OCI-LY7 (cell line): ENCODE measurements around the gene FAM241A. TPM values are rescaled to one million over a fixed set of nuclear protein-coding genes. Genes with fewer than 3 reads are reported as not detected.

Experiments
- BruUV-seq: library from RNA; stranded (reverse); fragments of 400-500 nt; replicated peaks from 2 replicates; lab custom pipeline; 2021; lab: Mats Ljungman, UMichigan
- CTCF ChIA-PET: fragments of 300-600 bp; sonication (Branson Sonifier 250); formaldehyde crosslinking; loops from one replicate; lab custom pipeline; 2022; ENCODE audit warnings: antibody characterized with exemption; ENCODE audit not compliant: unreplicated experiment; lab: Charles Lee
- POLR2A ChIA-PET: fragments of 300-600 bp; sonication (Branson Sonifier 250); formaldehyde crosslinking; loops from one replicate; lab custom pipeline; 2022; ENCODE audit warnings: antibody characterized with exemption; lab: Charles Lee
- DNase-seq: peaks from one replicate; pipeline ENCODE4 v3.0.0-alpha.2; 2015; ENCODE audit warnings: low spot score
- H2AFZ ChIP-seq: fragments of 200-600 bp; sonication (generic), shearing (Covaris generic); 2 replicates; pipeline ENCODE4 v1.6.1; 2014; ENCODE audit warnings: mild to moderate bottlenecking, antibody characterized with exemption, low read length, moderate library complexity
- H3K27ac ChIP-seq: fragments of 200-600 bp; sonication (generic); 2 replicates; pipeline ENCODE4 v1.5.1; 2014; ENCODE audit warnings: mixed run types, low read depth, mild to moderate bottlenecking, moderate library complexity, low read length, inconsistent platforms; ENCODE audit not compliant: poor library complexity, severe bottlenecking
- H3K36me3 ChIP-seq: fragments of 200-600 bp; sonication (generic); 2 replicates; pipeline ENCODE4 v1.6.1; 2014; ENCODE audit warnings: mild to moderate bottlenecking, antibody characterized with exemption, low read length, moderate library complexity, mixed read lengths; ENCODE audit not compliant: insufficient read depth
- H3K4me1 ChIP-seq: fragments of 200-600 bp; sonication (generic); 2 replicates; pipeline ENCODE4 v1.5.1; 2014; ENCODE audit warnings: mild to moderate bottlenecking, low read length; ENCODE audit not compliant: insufficient read depth, poor library complexity, severe bottlenecking
- H3K4me2 ChIP-seq: fragments of 200-600 bp; sonication (generic); 2 replicates; pipeline ENCODE4 v1.6.1; 2014; ENCODE audit warnings: mild to moderate bottlenecking, low read length
- H3K4me3 ChIP-seq: fragments of 200-600 bp; sonication (generic); 2 replicates; pipeline ENCODE4 v1.5.1; 2014; ENCODE audit warnings: mild to moderate bottlenecking, low read depth, low read length; ENCODE audit not compliant: poor library complexity, severe bottlenecking
- H3K79me2 ChIP-seq: fragments of 200-600 bp; sonication (generic); 2 replicates; pipeline ENCODE4 v1.6.1; 2016; ENCODE audit warnings: low read depth, mild to moderate bottlenecking, low read length, moderate library complexity, mixed read lengths; ENCODE audit not compliant: insufficient read depth
- H3K9me2 ChIP-seq: fragments of 200-600 bp; sonication (generic); 2 replicates; pipeline ENCODE4 v1.6.1; 2016; ENCODE audit warnings: mild to moderate bottlenecking, low read length, mixed read lengths; ENCODE audit not compliant: insufficient read depth
- H3K9me3 ChIP-seq: fragments of 200-600 bp; sonication (generic); 2 replicates; pipeline ENCODE4 v1.6.1; 2014; ENCODE audit warnings: mild to moderate bottlenecking, mixed run types, low read length, mixed read lengths
- H4K20me1 ChIP-seq: fragments of 200-600 bp; sonication (generic); 2 replicates; pipeline ENCODE4 v1.6.1; 2014; ENCODE audit warnings: mild to moderate bottlenecking, antibody characterized with exemption, low read length, moderate library complexity, mixed read lengths; ENCODE audit not compliant: insufficient read depth
- CTCF ChIP-seq: fragments of 200-600 bp; sonication (generic); conservative IDR thresholded peaks from 2 replicates; pipeline ENCODE4 v1.5.1; 2014; ENCODE audit warnings: mild to moderate bottlenecking, antibody characterized with exemption, low read length, moderate library complexity, mixed read lengths
- EZH2phosphoT487 ChIP-seq: fragments of 200-600 bp; sonication (generic); IDR thresholded peaks from 2 replicates; pipeline ENCODE4 v1.6.1; 2018; ENCODE audit warnings: low read depth, borderline replicate concordance, mild to moderate bottlenecking, mixed run types, antibody characterized with exemption, low read length, moderate library complexity, mixed read lengths
- intact Hi-C: fragments of 100-400 bp; cut with micrococcal nuclease; formaldehyde crosslinking; loops from one replicate; pipeline ENCODE4 v1.10.0; 2022; ENCODE audit not compliant: unreplicated experiment
- total RNA-seq, 2 experiments: library from RNA; depleted of rRNA in 1 of 2; stranded (reverse); fragments of >200 nt in 1 of 2; shearing (Covaris generic) in 1 of 2; gene quantifications; 2 replicates each; pipeline ENCODE4 v1.2.3, GENCODE V29; 2014 to 2022

The FAM241A gene
- total RNA-seq, 2 experiments from 2014 or later = 2.5 to 9.5 TPM

- intact Hi-C loops = loop anchor here (1.0 to 2.0 kb wide), 4 partner anchors 60 to 406 kb away; partner anchors contain the start of genes FAM241A, LARP7 and ZGRF1
- ChIA-PET CTCF (no interaction called here), POLR2A (interaction anchor here (1.1 to 2.1 kb wide), 6 partner anchors 10 to 129 kb away, joined by 3 to 7 read pairs (median 4); no protein-coding TSS in a partner anchor)
Observed at GRCh38 chr4:112230879-112231778, 85.9 kb downstream of the FAM241A start.

GRCh38 chr4:112231779-112232713 is 86.8 kb downstream of the FAM241A start, which contains the start of gene AP1AR:
Gene AP1AR (plus strand): TSS chr4:112231787. CDS start chr4:112232092, 305 bp downstream.
- intact Hi-C loops = loop anchor here (1.0 to 2.0 kb wide), 7 partner anchors 53 to 405 kb away; partner anchors contain the start of genes FAM241A, LARP7, TIFA and ZGRF1
- Histone ChIP-seq H4K20me1 (peaks cover 6% of the 10 kb centered on the region; the same call in 1 of the 2 replicates), H3K9me2 (no peaks in the 10 kb centered on the region), H2AFZ (peak within 1 kb of the TSS; percentile 71), H3K9me3 (no peaks in the 10 kb centered on the region), H3K27ac (peak within 1 kb of the TSS; percentile 86), H3K4me2 (peak within 1 kb of the TSS; percentile 91), H3K36me3 (no peaks in the 10 kb centered on the region), H3K79me2 (peaks cover 41% of the 10 kb centered on the region; the same call in 1 of the 2 replicates), H3K4me3 (peak within 1 kb of the TSS; percentile 87), H3K4me1 (peaks cover 36% of the 10 kb centered on the region)
- POLR2A ChIA-PET = interaction anchor here (0.6 to 3.1 kb wide), 15 partner anchors 10 to 130 kb away, joined by 3 to 14 read pairs (median 3); no protein-coding TSS in a partner anchor
- CTCF ChIA-PET = interaction anchor here (0.8 to 1.0 kb wide), 2 partner anchors 132 to 139 kb away, joined by 3 read pairs; no protein-coding TSS in a partner anchor
- TF ChIP-seq CTCF = peak; percentile 74
- no peak for TF ChIP-seq EZH2phosphoT487
- DNase-seq = peak; percentile 92
- no TSS peak for BruUV-seq

More at GRCh38 chr4:112230879-112231778, 85.9 kb downstream of the FAM241A start:
- Histone ChIP-seq H3K79me2 (peaks cover 34% of the 10 kb centered on the region; the same call in 1 of the 2 replicates), H3K4me1 (peaks cover 36% of the 10 kb centered on the region), H3K9me3 (no peaks in the 10 kb centered on the region), H2AFZ (peak overlapping the region; percentile 71), H3K4me3 (peak overlapping the region; percentile 87), H3K27ac (peak overlapping the region; percentile 86), H3K36me3 (no peaks in the 10 kb centered on the region), H4K20me1 (peaks cover 6% of the 10 kb centered on the region; the same call in 1 of the 2 replicates), H3K4me2 (peak overlapping the region; percentile 91), H3K9me2 (no peaks in the 10 kb centered on the region)
- no peak for TF ChIP-seq CTCF
- TF ChIP-seq EZH2phosphoT487 = no peak
- peak; percentile 96 for DNase-seq
- BruUV-seq = TSS peak; percentile 87
